Measurements from ENCODE around the gene IQSEC1.
A peak's percentile ranks its signal among the peaks of the same experiment; 100 is the strongest.

The IQSEC1 gene

GRCh38 chr3:13013994-13014754, 59.1 kb downstream of the IQSEC1 start:
- no peak for DNase-seq

- no peak for DNase-seq
Measured at GRCh38 chr3:13013566-13013965, 59.7 kb downstream of the IQSEC1 start.

GRCh38 chr3:13013151-13013561, 60.1 kb downstream of the IQSEC1 start:
- DNase-seq, result no peak

GRCh38 chr3:13012221-13012691, 61.0 kb downstream of the IQSEC1 start:
- no peak for DNase-seq

GRCh38 chr3:13011573-13012220, 61.5 kb downstream of the IQSEC1 start:
- DNase-seq, result peak; percentile 47

- DNase-seq, result no peak
Measured at GRCh38 chr3:13010780-13011572, 62.3 kb downstream of the IQSEC1 start.

GRCh38 chr3:13009946-13010315, 63.3 kb downstream of the IQSEC1 start:
- DNase-seq, result no peak

GRCh38 chr3:13009132-13009945, 63.9 kb downstream of the IQSEC1 start:
- no peak for DNase-seq

- DNase-seq, result no peak
Measured at GRCh38 chr3:13008155-13008995, 64.9 kb downstream of the IQSEC1 start.

GRCh38 chr3:13007251-13007941, 65.8 kb downstream of the IQSEC1 start:
- no peak for DNase-seq

GRCh38 chr3:13006216-13006990, 66.8 kb downstream of the IQSEC1 start:
- no peak for DNase-seq

GRCh38 chr3:13005301-13005700, 67.9 kb downstream of the IQSEC1 start:
- DNase-seq, result no peak

- no peak for DNase-seq
Measured at GRCh38 chr3:13004376-13004775, 68.9 kb downstream of the IQSEC1 start.

- DNase-seq, result no peak
Measured at GRCh38 chr3:13003608-13004007, 69.6 kb downstream of the IQSEC1 start.

- DNase-seq, result no peak
Measured at GRCh38 chr3:13002398-13003124, 70.7 kb downstream of the IQSEC1 start.

GRCh38 chr3:12999147-13000140, 73.8 kb downstream of the IQSEC1 start:
- no peak for DNase-seq

- no peak for DNase-seq
Measured at GRCh38 chr3:12998648-12999047, 74.6 kb downstream of the IQSEC1 start.

- no peak for DNase-seq
Measured at GRCh38 chr3:12997387-12997786, 75.8 kb downstream of the IQSEC1 start.

GRCh38 chr3:12996181-12996506, 77.1 kb downstream of the IQSEC1 start:
- DNase-seq, result no peak

Measured in NCI-H524 treated with DMSO at 0.1 percent for 48 hours (cell line).